GM18507 (cell line): ENCODE data around the gene VTN.

ENCODE experiments used
- DNase-seq: peaks from one replicate; pipeline ENCODE4 v3.0.0; 2011; ENCODE audit warnings: low read depth; ENCODE audit not compliant: insufficient read length; ENCODE audit errors: extremely low spot score
- FAIRE-seq: peaks from 2 replicates; lab custom pipeline; 2011; peaks lifted over from hg19 to GRCh38; lab: Jason Lieb, UNC

VTN gene

DNA sequence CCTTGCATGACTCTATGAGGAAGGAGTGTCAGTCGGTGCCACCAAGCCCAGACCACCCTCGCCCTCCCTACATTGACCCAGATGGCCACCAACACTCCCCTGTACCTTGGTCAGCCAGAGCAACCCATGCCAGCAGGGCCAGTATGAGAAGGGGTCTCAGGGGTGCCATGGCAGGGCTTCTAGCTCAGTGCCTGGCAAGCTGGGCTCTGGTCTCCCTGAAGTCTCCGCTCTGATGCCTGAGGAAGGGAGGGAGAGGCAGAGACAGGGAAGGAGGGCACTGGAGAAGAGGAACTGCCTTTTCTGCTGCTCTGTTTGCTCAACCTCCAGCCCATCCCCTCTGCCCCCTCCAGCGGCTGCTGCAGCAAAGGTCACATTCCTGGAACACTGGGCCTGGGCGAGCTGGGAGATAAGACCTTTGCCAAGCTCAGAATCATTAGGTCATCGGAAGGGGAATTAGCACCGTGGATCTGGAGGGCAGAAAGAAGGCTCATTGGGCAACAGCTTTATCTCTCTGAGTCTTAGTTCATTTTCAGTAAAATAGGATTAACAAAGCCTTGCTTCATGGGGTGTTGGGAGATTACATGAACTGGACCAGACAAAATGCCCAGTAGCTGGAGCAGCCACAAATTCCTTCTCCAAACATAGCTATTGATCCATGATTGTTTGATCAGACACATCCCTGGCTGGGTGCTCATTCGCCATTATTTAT lies at the start of gene VTN:
TSS of gene VTN (minus strand) at position 273 of the 709 bp plus-strand sequence. CDS start at position 169, 104 bp downstream.
- no peak for FAIRE-seq
- no peak for DNase-seq

DNA sequence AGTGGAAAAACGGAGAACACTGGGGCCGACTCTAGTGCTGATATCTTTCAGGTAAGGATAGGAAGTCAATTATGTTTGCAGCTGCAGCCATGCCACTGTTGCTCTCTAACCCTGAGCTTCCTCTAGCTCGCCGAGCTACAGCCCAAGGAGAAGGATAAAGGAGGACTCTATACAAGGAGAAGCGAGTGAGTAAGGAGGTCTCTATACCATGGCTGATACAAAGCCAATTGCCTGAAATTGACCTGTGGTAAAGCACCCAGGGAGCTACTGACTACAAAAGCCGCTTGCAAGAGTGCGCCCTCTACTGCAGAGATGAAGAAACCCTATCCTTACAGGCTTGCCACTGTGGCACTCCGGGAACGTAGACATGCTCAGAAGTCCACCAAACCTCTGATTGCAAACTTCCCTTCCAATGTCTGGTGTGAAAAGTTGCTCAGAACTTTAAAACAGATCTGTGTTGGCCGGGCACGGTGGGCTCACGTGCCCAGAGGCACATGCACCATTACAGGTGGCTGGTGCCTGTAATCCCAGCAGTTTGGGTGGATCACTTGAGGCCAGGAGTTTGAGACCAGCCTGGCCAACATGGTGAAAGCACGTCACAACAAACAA lies 46.7 kb upstream of the VTN start:
- DNase-seq (peak; percentile 29), FAIRE-seq (peak; percentile 63)

DNA sequence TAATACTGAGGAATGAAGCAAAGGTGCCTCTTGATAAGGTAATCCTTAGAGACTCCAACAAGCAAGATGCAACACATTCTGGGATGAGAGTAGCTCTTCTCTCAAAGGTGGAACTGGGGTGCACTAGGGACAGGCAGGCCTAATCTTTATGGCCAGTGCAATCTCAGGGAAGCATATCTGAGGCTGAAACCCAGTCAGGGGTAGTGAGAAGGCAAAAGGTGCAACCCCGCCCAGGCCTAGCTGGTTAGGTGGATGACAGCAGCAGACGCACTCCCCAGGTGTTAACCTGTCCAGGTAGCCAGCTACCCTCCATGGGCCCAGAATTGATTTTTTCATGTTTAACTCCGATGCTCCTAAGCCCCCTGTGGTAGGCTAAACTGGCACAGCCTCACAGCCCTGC lies 45.8 kb upstream of the VTN start:
- no peak for DNase-seq
- FAIRE-seq = no peak

DNA sequence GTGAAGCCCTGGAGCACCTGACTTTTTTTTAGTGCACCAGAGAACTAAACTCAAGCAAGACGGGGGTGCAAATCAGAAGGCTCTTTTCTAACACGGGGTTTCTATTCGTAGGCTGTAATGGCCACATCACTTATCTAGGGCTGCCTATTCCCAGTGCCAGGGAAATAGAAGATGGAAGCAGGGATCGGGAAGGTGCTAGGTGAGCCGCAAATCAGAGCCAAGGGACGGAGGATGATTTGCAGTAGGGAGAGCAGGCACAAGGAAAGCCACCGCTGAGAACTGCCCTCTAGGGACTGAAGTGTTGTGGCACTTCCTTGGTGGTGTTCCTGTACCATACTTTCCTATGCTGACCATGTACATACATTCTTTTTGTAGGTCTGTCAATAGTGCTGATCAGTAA lies 43.7 kb upstream of the VTN start:
- DNase-seq (no peak), FAIRE-seq (no peak)

DNA sequence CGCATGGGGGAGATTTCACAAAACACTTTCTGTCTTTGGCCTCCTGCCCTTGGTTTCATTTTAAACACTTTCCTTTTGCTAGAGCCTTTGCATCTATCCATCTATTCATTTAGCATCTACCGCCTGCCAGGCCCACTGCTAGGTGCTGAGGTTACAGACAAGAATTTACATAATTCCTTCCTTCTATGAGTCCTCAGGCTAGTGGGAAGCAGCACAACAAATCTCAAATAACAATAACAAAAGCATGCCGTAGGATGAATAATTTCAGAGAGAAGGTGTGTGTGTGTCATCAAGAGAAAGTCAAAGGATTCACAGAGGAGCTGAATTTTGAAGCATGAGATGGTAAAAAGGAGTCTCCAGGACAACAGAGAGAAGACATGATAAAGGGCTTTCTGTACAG lies 42.0 kb upstream of the VTN start:
- no peak for FAIRE-seq

GRCh38 chr17:28407974-28408306 lies 37.8 kb upstream of the VTN start:
- DNase-seq (no peak), FAIRE-seq (no peak)

More for the DNA sequence above, 42.0 kb upstream of the VTN start:
- DNase-seq = no peak

DNA sequence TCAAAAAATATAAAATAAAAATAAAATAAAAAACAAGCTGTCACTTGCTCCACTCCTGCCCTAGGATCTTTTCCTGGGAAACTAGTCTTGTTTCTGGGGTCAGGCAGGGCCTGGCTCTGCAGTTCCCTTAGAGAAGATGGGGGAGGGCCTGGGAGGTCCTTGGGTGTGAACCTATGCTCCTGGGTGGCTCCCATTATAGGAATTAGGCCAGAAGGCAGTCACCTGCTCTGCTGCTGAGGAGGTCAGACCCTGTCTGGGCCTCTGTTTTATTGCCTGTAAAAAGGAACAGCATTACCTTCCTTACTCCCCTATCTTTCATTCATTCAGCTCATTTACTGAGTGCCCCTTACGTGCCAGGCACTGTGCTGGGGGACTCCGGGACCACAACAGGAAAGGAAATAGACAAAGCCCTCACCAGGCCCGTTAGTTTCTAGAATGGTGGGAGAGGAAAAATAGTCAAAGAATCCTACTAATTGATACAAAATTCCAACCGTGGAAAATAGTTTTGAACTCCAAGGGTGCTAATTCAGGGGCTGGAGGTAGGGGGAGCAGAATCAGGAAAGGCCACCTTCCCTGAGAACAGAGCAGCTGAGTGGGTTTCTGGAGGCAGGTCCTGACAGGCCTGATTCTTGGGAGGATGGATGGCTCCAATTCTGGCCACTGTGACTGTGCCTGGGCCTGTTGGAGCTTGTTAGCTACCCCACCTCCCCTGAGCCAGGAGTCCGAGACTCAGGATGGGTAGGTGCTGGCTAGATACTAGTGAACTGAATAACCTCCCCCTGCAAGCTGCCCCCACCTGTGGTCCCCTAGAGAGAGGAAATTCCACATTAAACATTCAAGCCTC lies 37.2 kb upstream of the VTN start:
- FAIRE-seq (no peak), DNase-seq (no peak)

GRCh38 chr17:28406473-28406814 lies 36.3 kb upstream of the VTN start:
- no peak for DNase-seq

GRCh38 chr17:28405632-28406472 lies 35.7 kb upstream of the VTN start, which contains the start of gene SLC46A1:
Gene SLC46A1, minus strand, starts transcription at chr17:28406212. Its CDS starts 98 bp downstream, at chr17:28406114.
- peak; percentile 67 for FAIRE-seq
- DNase-seq = peak; percentile 64

More at GRCh38 chr17:28406473-28406814, 36.3 kb upstream of the VTN start:
- FAIRE-seq = no peak

DNA sequence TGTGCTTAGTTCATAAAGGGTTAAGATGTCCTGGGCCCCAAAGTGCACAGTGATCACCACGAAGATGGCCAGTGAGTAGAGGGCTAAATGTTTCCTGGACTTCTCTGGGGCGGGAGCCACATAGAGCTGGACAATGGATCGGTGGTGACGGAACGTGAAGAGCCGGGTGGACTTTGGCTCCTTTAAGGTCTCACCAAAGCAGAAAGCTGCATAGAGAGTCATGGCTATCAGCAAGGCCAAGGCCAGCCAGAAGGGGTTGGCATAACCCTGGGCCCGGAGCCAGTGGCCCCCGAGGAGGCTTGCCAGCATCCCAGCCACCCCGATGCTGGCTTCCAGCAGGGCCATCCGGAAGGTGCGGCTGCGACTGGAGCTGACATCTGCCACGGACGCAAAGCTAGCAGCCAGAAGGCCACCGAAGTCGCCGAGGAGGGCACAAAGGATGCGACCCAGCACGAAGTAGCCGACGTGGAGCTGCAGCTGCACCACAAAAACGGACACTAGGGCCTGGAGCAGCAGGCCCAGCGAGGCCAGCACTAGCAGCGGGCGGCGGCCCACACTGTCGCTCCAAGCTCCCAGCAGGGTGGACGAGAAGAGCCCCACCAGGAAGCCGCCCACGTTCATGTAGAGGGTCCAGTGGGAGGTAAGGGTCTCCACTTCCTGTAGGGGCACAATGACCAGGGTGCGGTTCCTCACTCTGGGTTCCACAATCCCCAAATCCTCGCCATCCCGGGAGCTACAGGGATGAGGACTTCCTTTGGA lies 34.9 kb upstream of the VTN start:
- DNase-seq (no peak), FAIRE-seq (peak; percentile 12)

GRCh38 chr17:28404461-28404811 lies 34.3 kb upstream of the VTN start:
- DNase-seq (no peak), FAIRE-seq (no peak)

GRCh38 chr17:28404007-28404406 lies 33.9 kb upstream of the VTN start:
- FAIRE-seq (no peak), DNase-seq (no peak)

GRCh38 chr17:28402844-28403243 lies 32.7 kb upstream of the VTN start:
- FAIRE-seq (no peak), DNase-seq (no peak)

DNA sequence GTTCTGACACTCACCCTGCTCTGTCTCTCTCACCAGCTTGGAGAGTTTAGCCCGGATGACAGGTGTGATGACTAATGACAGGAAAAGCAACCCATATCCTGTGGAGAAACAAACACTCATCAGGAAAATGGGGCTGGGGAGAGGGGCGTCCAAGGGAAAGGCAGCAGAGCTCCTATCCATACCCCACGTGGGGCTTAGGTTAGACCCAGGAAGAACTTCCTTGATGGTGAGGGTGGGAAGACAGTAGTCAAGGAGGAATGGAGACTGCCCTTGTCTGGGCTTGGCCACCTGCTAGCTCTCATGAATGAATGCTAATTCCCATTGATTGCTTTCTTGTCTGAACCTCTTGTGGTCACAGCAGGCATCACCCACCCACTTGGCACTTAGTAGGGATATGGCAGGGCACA lies 32.1 kb upstream of the VTN start:
- DNase-seq (no peak), FAIRE-seq (no peak)

GRCh38 chr17:28399808-28400207 lies 29.7 kb upstream of the VTN start:
- DNase-seq (no peak), FAIRE-seq (no peak)

- peak; percentile 29 for FAIRE-seq
- no peak for DNase-seq
These were observed 28.3 kb upstream of the VTN start for GRCh38 chr17:28398280-28398981.

- DNase-seq = no peak
- FAIRE-seq = no peak
These were observed 27.7 kb upstream of the VTN start for GRCh38 chr17:28397687-28398279.

DNA sequence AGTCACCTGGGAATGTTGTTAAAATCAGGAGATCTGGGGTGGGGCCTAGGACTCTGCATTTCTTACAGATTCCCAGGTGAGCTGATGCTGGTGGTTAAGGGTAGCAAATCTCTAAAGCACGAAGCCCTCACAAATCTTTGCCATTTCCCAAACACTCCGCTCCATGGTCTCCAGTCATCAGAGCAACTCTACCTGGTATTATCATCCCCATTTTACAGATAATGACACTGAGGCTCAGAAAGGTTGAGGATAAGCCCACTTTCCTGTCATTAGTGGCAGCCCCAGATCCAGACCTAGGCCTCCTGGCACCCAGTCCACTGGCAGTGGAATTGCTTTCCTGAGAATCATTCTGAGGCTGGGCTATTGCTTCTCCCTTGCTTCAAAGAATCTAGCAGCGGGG lies 27.2 kb upstream of the VTN start:
- no peak for DNase-seq
- no peak for FAIRE-seq
